HTERT RPE-1 (cell line): ENCODE data around the gene HNMT.
"Not testable (repeated sequence)": the region's sequence is repeated elsewhere in the genome, so short reads cannot be mapped to it uniquely, and the experiment has no call there.

Experiments
- in situ Hi-C: fragments of 300-500 bp; cut with MboI; formaldehyde crosslinking; loops from 4 replicates; pipeline ENCODE4 v1.14.3; 2020; ENCODE audit warnings: low sequenced_read_pairs

HNMT gene

DNA sequence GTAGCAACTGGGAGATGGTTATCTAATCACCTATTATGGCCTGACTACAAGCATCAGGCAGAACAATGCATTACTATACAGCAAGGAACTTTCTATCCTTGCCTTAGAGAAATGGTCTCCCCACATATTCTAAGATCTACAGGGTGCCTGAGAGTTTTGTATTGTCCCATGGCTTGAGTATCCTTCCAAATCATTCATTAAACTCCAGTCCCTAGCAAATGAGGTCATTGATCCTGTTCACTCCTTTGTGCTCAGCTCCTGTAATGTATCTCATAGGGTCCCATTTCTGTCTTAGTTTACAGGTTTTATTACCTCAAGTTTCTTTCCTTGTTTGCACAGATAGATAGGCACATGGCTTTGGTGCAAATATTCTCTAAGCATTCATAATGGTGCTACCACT lies 9.0 kb downstream of the HNMT start:
- in situ Hi-C loops = no loop called here

DNA sequence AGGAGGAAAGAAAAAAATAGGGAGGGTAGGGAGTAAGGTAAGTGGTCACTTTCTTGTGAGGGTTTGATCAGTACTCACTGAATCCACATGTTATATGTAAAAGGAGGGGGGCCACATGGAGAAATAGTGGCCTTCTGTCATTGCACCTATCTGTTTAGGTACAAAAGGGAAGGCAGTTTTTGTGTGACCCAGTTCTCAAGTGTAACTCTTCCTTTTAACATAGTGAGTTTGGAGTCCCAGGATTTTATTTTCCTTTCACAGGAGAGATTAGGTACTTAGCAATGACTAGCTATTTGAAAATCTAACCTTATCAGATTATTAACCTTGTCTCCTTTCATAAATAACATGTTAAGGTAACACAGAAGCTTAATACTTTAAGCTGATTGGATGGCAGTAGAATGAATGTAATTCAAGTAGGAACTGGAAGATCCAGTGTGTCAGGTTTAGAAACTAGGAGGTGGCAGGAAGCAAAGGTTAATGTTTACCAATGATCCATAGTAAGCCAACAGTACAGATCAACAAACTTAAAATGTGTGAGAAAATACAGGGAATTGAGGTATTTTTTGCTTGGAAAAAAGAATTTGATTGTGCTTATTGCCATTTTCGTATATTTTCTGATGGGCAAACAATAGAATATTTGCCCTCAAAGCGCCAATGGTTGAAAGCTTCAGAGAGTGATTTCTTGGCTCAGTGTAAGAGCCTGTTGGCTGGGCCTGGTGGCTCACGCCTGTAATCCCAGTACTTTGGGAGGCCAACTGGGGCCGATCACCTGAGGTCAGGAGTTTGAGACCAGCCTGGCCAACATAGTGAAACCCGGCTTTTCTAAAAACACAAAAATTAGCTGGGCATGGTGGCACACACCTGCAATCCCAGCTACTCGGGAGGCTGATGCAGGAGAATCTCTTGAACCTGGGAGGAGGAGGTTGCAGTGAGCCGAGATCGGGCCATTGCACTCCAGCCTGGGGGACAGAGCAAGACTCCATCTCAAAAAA lies 11.3 kb downstream of the HNMT start:
- in situ Hi-C loops = no loop called here

DNA sequence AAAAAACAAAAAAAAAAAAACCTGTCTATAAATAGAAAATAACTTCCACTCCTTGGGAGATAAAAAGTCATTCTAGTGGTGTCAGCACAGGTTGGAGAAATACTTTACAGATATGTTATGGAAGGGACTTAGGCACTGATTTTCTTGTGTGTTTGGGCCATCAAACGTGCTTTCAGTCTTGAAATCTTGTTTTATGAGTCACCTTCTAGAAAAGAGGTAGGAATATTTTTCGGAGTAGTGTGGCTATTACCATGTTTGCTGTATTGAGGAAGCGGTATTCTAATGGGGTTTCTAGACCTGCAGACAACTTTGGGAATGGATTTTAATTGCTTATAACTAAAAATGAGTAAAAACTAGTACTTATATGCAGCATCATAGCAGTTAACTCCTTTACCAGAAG lies 12.0 kb downstream of the HNMT start:
- in situ Hi-C loops = no loop called here

DNA sequence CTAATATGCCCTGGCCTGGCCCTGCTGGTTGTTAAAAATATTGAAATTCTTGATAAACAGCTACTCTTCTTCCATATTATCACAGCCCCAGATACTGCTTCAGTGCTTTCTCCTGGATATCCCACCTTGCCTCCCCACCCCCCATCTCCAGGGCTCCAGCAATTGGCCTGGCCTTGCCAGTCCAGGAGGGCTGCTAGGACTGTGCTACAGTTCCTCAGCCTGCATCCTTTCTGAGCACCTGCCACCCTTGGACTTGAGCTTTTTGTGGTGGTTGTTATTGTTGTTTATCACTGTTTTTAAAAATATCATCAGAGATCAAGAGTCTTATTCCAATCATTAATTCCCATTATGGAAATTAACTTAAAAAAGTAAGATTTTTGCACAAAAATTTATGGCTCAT lies 13.5 kb downstream of the HNMT start:
- in situ Hi-C loops = no loop called here

DNA sequence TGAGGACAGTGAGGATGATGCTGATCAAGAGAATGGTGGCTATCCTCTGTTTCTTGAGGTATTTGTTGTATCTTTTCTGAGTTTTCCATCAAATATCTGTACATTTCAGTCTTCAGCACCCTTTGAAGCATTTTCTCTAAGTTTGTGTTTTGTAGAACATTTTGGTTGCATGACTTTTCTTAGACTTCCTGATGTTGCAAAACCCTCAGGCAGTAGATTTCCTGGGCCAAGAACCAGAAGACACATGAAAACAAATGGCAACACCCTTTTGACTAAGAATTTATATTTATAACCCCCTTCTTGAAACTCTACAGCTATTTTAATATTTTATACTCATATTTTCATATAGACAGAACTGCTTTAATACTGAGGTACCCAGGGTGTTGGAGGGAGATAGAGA lies 16.2 kb downstream of the HNMT start:
- in situ Hi-C loops = no loop called here

DNA sequence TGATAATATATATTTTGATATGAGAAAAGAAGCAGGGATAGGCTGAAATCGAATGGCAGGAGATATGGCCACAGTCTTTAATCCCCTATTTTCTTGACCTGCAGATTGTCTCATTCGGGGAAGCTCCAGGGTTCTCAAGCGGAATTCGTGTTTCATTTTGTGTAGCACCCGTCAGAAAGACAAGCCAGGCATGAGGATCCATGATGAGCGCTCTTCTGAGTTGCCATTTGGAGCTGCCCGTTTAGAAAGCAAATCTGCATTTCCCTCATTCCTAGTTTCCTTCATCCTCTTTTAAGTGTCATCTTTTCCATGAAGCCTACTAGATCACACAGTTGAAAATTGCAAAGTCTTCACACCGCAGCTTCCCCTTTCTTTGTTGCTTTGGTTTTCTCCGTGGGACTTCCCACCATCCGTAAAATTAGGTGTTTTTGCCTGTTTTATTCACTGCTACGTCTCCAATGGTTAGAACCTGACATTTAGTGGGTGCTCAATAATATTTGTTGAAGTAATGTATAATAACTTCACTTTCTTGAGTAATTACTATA lies 16.9 kb downstream of the HNMT start:
- in situ Hi-C loops = no loop called here

DNA sequence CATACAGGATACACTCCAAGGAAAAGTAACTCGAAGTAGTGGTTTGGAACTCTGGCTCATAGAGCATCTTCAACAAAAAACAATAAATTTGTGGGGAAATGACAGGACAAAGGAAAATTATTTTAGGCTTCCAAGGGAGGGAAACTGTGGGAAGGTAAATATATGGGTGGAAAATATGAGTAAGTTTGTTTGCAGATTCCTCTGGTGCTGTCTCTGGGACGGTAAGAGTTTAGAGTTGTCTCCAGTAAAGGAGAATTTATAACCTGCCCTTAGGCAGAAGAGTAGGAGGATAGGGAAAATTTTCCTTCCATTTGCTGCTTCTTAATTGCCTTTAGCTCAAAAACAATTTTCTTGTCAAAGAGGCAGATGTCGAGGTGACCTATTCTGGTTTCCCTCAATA lies 19.3 kb downstream of the HNMT start:
- in situ Hi-C loops = no loop called here

DNA sequence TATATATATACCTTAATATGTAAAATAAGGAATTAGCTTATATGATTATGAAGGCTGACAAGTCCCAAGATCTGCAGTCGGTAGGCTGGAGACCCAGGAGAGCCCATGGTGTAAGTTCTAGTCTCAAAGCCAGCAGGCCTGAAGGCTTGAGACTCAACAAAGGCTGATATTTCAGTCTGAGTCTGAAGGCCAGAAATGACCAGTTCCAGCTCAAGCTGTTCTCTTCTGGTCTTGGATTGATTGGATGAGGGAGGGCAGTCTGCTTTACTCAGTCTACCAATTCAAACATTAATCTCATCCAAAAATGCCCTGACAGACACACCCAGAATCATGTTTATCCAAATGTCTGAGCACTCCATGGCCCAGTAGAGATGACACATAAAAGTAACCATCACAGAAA lies 22.0 kb downstream of the HNMT start:
- in situ Hi-C loops = no loop called here

DNA sequence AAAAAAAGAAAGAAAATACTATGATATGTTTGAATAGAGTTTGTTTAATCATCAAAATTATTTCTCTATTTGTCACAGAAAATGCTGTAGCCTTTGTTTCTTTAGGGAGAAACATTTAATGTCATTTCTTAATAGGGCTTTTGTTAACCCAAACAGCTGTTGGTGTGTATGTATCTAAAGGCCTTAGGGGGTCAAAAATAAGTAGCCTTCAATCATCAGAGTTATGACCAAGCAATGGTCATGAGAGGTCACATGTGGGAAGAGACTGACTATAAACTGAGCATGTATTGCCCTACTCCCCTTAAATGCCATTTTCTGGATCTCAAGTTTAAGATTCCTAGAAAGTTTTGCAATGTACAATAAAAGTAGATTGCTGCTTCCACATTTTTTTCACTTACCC lies 22.7 kb downstream of the HNMT start:
- in situ Hi-C loops = no loop called here

DNA sequence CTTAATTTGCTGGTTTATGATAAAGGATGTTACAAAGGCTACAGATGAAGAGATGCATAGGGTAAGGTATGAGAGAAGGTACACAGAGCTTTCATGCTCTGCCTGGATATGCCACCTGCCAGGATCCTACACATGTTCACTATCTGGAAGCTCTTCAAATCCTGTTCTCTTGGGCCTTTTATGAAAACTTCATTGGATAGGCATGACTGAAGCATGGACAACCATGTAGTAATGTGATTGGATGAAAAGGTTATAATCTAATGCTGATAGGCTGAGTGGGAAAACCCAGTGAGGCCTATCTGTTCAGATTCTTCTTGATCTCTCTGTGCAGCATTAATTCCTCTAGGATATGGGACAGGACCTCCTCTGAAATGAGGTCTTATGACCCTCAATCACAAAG lies 26.8 kb downstream of the HNMT start:
- in situ Hi-C loops = no loop called here

DNA sequence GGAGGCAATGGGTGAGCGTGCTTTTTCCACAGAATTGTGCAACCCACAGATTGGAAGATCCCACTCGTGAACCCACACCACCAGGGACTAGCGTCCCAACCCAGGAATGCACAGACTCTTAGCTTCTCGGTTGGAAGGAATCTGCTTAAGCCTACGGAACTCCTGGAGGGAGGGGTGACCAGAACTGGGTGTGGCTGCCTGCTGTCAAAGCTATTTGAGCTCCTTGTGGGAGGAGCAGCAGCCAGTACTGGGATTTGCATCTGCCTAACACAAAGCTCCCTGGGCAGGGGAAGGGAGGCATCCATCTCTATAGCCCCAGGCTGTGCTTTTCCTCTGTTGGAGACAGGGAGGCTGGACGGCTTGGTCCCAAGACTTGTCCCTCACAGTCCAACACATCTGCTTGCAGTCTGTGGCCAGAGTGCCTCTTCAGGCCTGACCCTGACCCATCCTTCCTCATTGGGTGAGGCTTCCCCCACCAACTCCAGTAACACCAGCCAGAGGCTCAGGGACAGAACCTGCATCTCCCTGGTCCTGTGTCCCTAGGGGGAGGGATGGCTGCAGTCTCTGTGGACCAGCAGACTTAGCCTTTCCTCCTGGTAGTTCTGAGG lies 27.9 kb downstream of the HNMT start:
- in situ Hi-C loops = no loop called here

DNA sequence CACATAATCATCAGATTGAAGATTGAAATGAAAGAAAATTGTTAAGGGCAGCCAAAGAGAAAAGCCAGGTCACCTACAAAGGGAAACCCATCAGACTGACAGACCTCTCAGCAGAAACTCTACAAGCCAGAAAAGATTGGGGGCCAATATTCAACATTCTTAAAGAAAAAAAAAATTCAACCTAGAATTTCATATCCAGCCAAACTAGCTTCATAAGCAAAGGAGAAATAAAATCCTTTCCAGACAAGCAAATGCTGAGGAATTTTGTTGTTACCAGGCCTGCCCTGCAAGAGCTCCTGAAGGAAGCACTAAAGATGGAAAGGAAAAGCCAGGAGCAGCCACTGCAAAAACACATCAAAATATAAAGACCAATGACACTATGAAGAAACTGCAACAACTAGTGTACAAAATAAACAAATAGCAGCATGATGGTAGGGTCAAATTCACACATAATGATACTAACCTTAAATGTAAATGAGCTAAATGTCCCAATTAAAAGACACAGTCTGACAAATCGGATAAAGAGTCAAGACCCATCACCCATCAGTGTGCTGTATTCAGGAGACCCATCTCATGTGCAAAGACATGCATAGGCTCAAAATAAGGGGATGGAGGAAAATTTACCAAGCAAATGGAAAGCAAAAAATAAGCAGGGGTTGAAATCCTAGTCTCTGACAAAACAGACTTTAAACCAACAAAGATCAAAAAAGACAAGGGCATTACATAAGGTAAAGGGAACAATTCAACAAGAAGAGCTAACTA lies 29.6 kb downstream of the HNMT start:
- in situ Hi-C loops = not testable (repeated sequence)

DNA sequence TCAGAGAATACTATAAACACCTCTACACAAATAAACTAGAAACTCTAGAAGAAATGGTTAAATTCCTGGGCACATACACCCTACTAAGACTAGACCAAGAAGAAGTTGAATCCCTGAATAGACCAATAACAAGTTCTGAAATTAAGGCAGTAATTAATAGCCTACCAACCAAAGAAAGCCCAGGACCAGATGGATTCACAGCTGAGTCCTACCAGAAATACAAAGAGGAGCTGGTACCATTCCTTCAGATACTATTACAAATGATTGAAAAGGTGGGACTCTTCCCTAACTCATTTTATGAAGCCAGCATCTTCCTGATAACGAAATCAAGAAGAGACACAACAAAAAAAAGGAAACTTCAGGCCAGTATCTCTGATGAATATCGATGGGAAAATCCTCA lies 31.1 kb downstream of the HNMT start:
- in situ Hi-C loops = not testable (repeated sequence)

DNA sequence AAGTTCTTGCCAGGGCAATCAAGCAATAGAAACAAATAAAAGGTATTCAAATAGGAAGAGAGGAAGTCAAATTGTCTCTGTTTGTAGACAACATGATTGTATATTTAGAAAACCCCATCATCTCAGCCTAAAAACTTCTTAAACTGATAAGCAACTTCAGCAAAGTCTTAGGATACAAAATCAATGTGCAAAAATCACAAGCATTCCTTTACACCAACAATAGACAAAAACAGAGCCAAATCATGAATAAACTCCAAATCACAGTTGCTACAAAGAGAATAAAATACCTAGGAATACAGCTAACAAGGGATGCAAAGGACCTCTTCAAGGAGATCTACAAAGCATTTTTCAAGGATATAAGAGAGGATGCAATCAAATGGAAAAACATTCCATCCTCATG lies 31.9 kb downstream of the HNMT start:
- in situ Hi-C loops = not testable (repeated sequence)

DNA sequence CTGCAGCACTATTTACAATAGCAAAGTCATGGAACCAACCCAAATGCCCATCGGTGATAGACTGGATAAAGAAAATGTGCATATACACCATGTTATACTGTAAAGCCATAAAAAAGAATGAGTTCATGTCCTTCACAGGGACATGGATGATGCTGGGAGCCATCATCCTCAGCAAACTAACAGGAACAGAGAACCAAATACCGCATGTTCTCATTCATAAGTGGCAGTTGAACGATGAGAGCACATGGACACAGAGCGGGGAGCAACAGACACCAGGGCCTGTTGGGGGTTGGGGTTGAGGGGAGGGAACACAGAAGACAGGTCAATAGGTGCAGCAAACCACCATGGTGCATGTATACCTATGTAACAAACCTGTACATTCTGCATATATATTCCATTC lies 33.5 kb downstream of the HNMT start:
- in situ Hi-C loops = no loop called here

DNA sequence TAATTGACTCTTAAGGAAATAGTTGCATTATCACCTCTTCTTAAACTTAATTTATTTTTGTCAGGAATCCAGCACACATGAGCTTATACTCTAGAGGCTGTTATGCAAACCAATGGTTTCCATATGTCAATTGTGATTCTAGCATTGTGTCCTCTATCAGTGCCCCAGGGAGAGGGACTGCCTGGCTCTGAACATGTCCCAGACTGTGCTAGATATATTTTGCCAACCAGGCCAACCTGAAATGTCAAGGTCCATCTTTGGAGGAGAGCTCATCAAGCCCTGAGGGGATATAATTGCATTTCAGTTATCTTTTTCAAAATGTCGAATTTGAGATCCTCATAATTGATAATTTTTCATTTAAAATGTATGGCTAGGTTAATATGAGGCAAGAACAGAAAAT lies 34.2 kb downstream of the HNMT start:
- in situ Hi-C loops = no loop called here

DNA sequence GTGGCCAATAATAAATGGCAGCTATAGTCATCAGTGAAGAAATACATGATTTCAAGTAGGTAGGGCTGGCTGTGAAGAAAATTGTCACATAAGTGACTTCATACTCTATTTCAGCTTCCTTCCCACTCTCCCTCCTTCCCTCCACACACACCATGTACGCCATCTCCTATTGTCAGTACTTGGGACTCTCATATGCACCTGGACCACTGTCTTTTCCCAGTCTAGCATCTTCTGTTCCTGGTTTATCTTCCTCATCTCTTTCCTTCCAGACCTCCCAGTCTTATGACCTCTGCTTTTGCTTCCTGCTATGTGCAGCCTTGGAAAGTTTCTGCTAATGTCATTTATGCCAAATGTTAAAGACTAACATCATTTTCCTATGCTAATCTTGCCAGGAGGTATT lies 35.0 kb downstream of the HNMT start:
- in situ Hi-C loops = no loop called here

DNA sequence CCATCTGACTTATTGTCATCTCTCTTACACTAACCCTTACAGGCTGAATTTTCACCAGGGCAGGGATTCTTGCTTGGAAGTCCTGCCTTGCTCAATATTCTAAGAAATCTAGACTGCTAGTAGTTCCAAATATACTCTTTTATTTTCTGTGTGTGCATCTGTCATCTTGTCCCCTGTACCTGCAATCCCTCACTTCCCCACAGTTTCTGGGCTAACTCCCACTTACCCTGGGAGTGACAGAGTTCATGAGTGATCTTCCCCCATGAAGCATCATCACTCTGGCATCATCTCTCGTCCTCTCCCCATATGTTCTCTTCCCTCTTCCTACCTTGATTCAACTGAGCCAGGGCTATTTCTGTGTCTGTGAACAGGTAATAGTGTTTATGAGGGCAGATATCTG lies 35.7 kb downstream of the HNMT start:
- in situ Hi-C loops = no loop called here

DNA sequence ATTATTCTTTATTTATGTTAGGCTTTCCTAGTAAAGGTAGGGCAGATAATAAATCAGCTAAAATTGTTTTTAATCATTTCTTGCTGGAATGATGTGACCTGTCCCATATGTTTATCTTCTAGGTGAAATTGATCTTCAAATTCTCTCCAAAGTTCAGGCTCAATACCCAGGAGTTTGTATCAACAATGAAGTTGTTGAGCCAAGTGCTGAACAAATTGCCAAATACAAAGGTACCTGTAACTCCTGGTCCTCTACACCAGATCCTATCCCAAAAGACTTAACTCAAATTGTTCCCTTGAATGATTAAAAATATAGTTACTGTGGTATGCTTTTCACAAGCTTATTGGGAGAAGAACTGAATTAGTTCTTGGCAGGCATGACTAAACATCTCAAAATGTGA lies 36.5 kb downstream of the HNMT start:
- in situ Hi-C loops = no loop called here

DNA sequence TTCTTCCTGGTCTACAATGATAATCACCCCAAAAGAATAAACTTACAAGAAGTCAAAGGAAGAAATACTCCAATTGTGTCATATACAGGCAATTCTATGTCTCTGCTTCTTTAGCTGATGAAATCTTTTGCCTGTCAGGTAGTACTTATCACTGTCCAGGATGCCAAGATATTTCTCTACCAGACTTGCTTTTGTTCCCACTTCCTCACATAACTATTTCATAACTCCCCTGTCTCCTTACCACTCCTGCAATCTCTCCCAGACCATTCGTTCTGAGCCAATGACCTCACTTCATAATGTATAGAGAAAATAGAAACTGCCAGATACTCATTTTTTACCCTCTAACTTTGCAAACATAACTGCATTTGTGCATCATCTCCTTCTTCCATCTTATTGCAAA lies 39.1 kb downstream of the HNMT start:
- in situ Hi-C loops = no loop called here

DNA sequence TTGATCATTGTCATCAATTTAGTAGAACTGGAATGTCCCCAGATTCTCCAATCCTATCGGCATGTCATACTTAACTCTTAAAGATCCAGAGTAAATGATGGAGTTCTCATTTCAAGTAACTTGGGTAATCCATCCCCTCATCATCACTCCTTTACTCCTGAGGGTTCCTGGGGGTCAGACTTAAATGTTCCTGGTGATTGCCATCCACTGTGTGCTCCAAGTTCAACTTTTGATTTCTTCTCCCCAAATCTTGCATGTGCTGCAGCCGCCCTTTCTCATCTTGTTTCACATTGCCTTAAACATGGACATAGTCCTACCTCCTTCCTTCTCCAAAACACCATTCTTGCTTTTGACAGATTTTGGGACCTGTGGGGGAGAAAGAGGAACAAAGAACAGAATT lies 43.2 kb downstream of the HNMT start:
- in situ Hi-C loops = no loop called here
